ENCODE measurements around the gene DACT3.
A peak's percentile ranks its signal among the peaks of the same experiment; 100 is the strongest.

The DACT3 gene

GRCh38 chr19:46620267-46620666, 40.7 kb downstream of the DACT3 start:
- DNase-seq = no peak
- TF ChIP-seq GATA1 (IDR thresholded peaks at IDR 0.05; ENCODE audit: low read depth, low read length) = no peak
- TF ChIP-seq POLR2A (IDR thresholded peaks at IDR 0.05; ENCODE audit: low read length) = no peak

GRCh38 chr19:46618670-46619231, 42.2 kb downstream of the DACT3 start:
- TF ChIP-seq POLR2A (IDR thresholded peaks at IDR 0.05; ENCODE audit: low read length) = no peak
- TF ChIP-seq GATA1 (IDR thresholded peaks at IDR 0.05; ENCODE audit: low read depth, low read length) = no peak
- DNase-seq = no peak

GRCh38 chr19:46617601-46618000, 43.4 kb downstream of the DACT3 start:
- no peak for DNase-seq
- TF ChIP-seq GATA1 (IDR thresholded peaks at IDR 0.05; ENCODE audit: low read depth, low read length) (no peak), POLR2A (IDR thresholded peaks at IDR 0.05; ENCODE audit: low read length) (no peak)

GRCh38 chr19:46616631-46617322, 44.2 kb downstream of the DACT3 start:
- DNase-seq = peak; percentile 28 to 37
- no peak for TF ChIP-seq GATA1 (IDR thresholded peaks at IDR 0.05; ENCODE audit: low read depth, low read length)

GRCh38 chr19:46615966-46616365, 45.0 kb downstream of the DACT3 start:
- no peak for DNase-seq

GRCh38 chr19:46614114-46614722, 46.8 kb downstream of the DACT3 start:
- peak; percentile 67 to 85 for DNase-seq
- no peak for TF ChIP-seq GATA1 (IDR thresholded peaks at IDR 0.05; ENCODE audit: low read depth, low read length)
- TF ChIP-seq POLR2A (IDR thresholded peaks at IDR 0.05; ENCODE audit: low read length) = no peak

More at GRCh38 chr19:46615966-46616365, 45.0 kb downstream of the DACT3 start:
- TF ChIP-seq GATA1 (IDR thresholded peaks at IDR 0.05; ENCODE audit: low read depth, low read length) (no peak), POLR2A (IDR thresholded peaks at IDR 0.05; ENCODE audit: low read length) (no peak)

- TF ChIP-seq GATA1 (IDR thresholded peaks at IDR 0.05; ENCODE audit: low read depth, low read length) (no peak), POLR2A (IDR thresholded peaks at IDR 0.05; ENCODE audit: low read length) (no peak)
- no peak for DNase-seq
These were observed 47.5 kb downstream of the DACT3 start for GRCh38 chr19:46613525-46613924.

- no peak for DNase-seq
- TF ChIP-seq POLR2A (IDR thresholded peaks at IDR 0.05; ENCODE audit: low read length) = no peak
- TF ChIP-seq GATA1 (IDR thresholded peaks at IDR 0.05; ENCODE audit: low read depth, low read length) = no peak
These were observed 49.2 kb downstream of the DACT3 start for GRCh38 chr19:46611776-46612175.

- no peak for DNase-seq
- peak; percentile 30 for TF ChIP-seq POLR2A (IDR thresholded peaks at IDR 0.05; ENCODE audit: low read length)
- no peak for TF ChIP-seq GATA1 (IDR thresholded peaks at IDR 0.05; ENCODE audit: low read depth, low read length)
These were observed 49.9 kb downstream of the DACT3 start for GRCh38 chr19:46610851-46611770.

GRCh38 chr19:46610413-46610775, 50.6 kb downstream of the DACT3 start:
- TF ChIP-seq GATA1 (IDR thresholded peaks at IDR 0.05; ENCODE audit: low read depth, low read length) (no peak), POLR2A (IDR thresholded peaks at IDR 0.05; ENCODE audit: low read length) (no peak)
- no peak for DNase-seq

GRCh38 chr19:46609511-46610412, 51.2 kb downstream of the DACT3 start:
- no peak for TF ChIP-seq POLR2A (IDR thresholded peaks at IDR 0.05; ENCODE audit: low read length)
- TF ChIP-seq GATA1 (IDR thresholded peaks at IDR 0.05; ENCODE audit: low read depth, low read length) = no peak
- DNase-seq = no peak

GRCh38 chr19:46608581-46609345, 52.2 kb downstream of the DACT3 start:
- DNase-seq = no peak
- no peak for TF ChIP-seq GATA1 (IDR thresholded peaks at IDR 0.05; ENCODE audit: low read depth, low read length)
- no peak for TF ChIP-seq POLR2A (IDR thresholded peaks at IDR 0.05; ENCODE audit: low read length)

All from erythroblast (primary cell).